Endothelial cell of hepatic sinusoid (primary cell): Measurements from ENCODE around the gene ADAMTS4.

Source experiments
- in situ Hi-C: cut with HindIII; loops from 2 replicates; pipeline ENCODE4 v1.10.0; 2017; ENCODE audit warnings: low sequenced_read_pairs

Gene ADAMTS4

GRCh38 chr1:161198194-161198896 is 509 bp downstream of the ADAMTS4 start:
- in situ Hi-C loops, result no loop called here

GRCh38 chr1:161197560-161198193 is 1.2 kb downstream of the ADAMTS4 start:
- in situ Hi-C loops, result no loop called here

- in situ Hi-C loops, result no loop called here
Measured at GRCh38 chr1:161196521-161197451, 2.1 kb downstream of the ADAMTS4 start.

GRCh38 chr1:161196111-161196510 is 2.7 kb downstream of the ADAMTS4 start:
- in situ Hi-C loops, result no loop called here

GRCh38 chr1:161195171-161195570 is 3.7 kb downstream of the ADAMTS4 start:
- in situ Hi-C loops, result no loop called here

- in situ Hi-C loops, result no loop called here
Measured at GRCh38 chr1:161193561-161194235, 5.2 kb downstream of the ADAMTS4 start.

GRCh38 chr1:161192476-161193465 is 6.1 kb downstream of the ADAMTS4 start:
- in situ Hi-C loops, result no loop called here

- in situ Hi-C loops, result no loop called here
Measured at GRCh38 chr1:161191971-161192370, 6.9 kb downstream of the ADAMTS4 start.

GRCh38 chr1:161190962-161191521 is 7.8 kb downstream of the ADAMTS4 start:
- in situ Hi-C loops, result no loop called here

GRCh38 chr1:161189036-161189435 is 9.8 kb downstream of the ADAMTS4 start:
- in situ Hi-C loops, result no loop called here

GRCh38 chr1:161188381-161188780 is 10.5 kb downstream of the ADAMTS4 start:
- in situ Hi-C loops, result no loop called here

- in situ Hi-C loops, result no loop called here
Measured at GRCh38 chr1:161187311-161187710, 11.5 kb downstream of the ADAMTS4 start.

GRCh38 chr1:161185732-161186311 is 13.0 kb downstream of the ADAMTS4 start:
- in situ Hi-C loops, result no loop called here

- in situ Hi-C loops, result no loop called here
Measured at GRCh38 chr1:161185282-161185682, 13.6 kb downstream of the ADAMTS4 start.

GRCh38 chr1:161182214-161182613 is 16.6 kb downstream of the ADAMTS4 start:
- in situ Hi-C loops, result no loop called here

- in situ Hi-C loops, result no loop called here
Measured at GRCh38 chr1:161180639-161181038, 18.2 kb downstream of the ADAMTS4 start.

GRCh38 chr1:161179698-161180097 is 19.2 kb downstream of the ADAMTS4 start:
- in situ Hi-C loops, result no loop called here

GRCh38 chr1:161177936-161178244 is 21.0 kb downstream of the ADAMTS4 start:
- in situ Hi-C loops, result no loop called here
